ENCODE measurements around the gene TOR1AIP2.

TOR1AIP2 gene

DNA sequence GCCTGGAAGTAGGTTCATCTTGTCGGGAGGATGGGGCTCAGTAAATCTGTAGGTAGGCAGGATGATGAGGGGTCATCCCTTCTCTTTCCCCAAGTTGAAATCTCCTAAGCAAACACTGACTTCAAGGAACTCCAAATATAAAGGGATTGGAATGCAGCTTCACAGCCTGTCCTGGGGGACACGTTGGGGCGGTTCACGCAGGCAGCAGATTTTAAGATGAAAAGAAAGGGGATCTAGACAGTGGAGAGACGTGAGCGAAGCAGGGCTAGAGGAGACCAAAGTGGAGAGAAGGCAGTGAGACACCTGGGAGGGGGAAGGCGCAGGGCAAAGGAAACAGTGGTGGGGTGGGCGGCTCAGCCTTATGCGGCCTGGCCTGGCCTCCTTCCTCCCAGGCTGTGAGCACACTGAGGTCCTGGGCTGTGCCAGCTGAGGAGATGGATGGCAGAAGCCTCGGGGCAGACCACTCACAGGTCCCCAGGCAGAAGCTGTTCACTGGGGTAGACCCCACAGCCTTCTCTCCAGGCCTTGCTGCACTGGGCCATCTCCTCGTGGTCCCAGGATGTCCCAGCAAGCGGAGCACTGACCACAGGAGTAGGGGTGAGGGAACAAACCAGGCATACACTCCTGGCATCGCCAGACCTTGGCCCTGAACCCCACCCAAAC is 51.7 kb downstream of the TOR1AIP2 start:
- DNase-seq (ENCODE audit: low read depth in 2 of 3, low spot score in 1 of 3), result no peak

DNA sequence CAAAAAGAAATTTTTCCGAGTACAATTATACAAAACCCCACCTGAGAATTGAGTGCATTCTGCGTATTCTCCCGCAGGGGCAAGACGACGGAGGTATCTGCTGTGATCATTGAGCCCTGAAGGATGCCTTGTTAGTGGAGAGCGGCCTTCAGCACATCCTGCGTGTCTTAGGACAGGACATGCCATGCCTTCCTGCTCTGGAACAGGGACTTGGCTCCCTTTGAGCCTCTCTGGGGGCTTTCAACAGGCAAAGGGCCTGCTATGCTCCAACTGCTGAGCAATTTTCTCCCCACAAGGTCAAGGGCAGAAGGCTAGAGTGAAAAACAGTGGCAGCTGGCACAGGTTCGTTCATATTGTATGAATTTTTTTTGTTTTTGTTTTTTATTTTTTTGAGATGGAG is 52.4 kb downstream of the TOR1AIP2 start:
- no peak for DNase-seq (ENCODE audit: low read depth in 2 of 3, low spot score in 1 of 3)

DNA sequence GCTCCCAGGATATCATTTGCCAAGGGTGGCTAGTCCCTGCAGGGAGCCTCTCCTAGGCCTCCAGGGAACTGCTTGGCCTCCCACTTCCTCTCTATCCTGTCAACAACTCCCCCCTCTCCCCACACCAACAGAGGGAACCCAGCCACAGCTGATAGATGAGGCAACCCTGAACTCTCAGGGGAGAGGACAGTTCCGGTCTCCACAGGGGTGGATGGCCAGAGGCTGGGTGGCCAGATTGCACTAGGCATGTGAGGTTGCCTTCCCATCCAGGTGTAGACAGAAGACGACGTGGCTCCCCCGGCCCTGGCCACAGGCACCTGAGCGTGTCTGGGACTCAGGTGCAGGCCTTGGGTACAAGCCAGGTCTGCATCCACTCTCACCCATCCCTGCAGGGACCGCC is 53.3 kb downstream of the TOR1AIP2 start:
- no peak for DNase-seq (ENCODE audit: low read depth in 2 of 3, low spot score in 1 of 3)

DNA sequence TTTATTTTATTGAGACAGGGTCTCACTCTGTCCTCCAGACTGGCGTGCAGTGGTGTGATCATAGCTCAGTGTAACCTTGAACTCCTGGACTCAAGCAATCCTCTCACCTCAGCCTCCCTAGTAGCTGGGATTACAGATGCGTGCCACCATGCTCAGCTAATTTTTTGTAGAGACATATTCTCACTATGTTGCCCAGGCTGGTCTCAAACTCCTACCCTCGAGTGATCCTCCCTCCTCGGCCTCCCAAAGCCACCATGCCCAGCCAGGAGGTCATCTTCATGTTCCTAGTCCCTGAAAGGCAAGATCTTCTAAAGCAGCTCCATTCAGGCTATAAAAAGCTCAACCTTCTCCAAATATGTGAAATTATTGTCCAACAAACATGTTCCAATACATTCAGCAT is 53.9 kb downstream of the TOR1AIP2 start:
- DNase-seq (ENCODE audit: low read depth in 2 of 3, low spot score in 1 of 3), result no peak

DNA sequence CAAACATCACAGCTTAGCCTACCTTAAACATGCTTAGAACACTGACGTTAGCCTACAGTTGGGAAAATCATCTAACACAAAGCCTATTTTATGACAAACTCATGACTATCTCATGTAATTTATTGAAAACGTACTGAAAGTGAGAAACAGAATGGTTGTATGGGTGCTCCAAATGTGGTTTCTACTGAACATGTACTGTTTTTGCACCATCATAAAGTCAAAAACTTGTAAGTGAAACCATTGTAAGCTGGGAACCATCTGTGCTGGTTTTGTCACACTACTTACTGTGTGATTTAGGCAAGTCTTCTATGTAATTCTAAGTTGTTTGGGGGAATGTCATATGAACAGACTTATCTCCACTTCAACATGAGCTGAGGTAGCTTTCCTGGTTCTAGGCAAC is 55.5 kb downstream of the TOR1AIP2 start:
- DNase-seq (ENCODE audit: low read depth in 2 of 3, low spot score in 1 of 3), result no peak

DNA sequence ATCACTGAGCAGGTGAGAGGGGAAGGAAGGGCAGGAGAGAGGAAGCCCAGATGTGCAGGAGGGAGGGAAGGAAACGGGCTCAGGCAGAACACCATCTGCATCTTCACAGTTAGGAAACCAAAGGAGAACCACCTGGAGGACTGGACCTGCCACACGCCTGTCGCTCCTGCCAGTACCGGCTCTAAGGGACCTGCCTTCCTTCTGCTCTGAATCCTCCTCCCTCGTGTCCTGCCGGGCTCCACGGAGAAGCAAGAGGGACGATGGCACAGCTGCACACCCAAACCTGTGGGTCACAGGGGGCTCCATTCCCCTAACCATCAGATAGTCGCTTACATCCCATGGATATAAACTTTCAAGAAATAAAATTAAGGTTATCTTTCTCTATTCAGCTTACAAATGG is 56.1 kb downstream of the TOR1AIP2 start:
- DNase-seq (ENCODE audit: low read depth in 2 of 3, low spot score in 1 of 3), result no peak

DNA sequence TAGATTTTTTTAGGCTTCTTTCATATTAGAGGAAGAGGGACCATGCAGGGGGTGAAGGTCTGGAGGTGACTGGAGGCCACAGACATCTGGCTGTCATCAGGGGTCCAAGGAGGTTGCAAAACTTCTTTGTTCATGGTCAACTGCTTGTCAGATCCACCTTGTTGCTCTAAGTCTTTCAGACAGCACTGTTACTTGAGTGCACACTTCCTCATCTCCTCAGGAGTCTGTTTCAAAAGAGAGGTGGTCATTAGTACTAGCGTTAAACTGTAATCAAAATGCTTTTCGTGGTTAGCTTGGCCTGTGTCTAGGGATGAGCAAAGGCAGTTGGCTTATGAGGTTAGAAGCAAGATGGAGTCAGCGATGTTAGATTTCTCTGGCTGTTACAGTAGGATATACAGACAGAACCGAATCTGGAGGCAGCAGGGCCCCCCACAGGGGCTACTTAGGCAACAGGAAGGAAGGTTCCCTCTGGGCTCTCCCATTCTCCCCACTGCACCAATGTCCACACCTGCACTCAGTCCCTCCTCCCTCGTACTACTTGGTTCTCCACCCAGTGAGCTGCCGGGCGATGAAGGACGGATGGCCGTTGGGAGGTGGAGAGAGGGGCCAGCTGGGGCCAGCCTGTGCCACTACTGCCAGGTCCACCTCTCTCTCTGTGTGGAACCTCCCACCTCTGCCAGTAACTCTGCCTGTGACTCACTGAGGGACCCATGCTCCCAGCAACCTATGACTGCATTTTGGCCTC is 57.2 kb downstream of the TOR1AIP2 start:
- no peak for DNase-seq (ENCODE audit: low read depth in 2 of 3, low spot score in 1 of 3)

DNA sequence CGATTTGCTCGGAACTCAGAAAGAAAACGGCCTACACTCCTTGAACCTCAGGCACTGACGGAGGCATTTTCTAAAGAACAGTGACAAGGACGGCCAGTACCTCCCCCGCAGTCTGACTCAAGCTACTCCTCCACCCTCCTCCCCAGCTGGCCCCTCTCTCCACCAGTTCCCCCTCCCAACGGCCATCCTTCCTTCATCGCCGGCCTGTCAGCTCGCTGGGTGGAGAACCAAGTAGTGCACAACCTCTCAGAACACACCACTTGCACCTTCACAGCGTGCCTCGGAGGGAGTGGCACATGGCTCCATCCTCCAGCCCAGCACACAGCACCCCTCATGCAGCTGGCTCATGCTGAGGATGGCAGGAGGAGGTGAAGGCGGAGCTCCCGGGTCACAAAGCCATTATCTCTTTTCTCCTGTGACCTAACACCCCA is 58.8 kb downstream of the TOR1AIP2 start:
- no peak for DNase-seq (ENCODE audit: low read depth in 2 of 3, low spot score in 1 of 3)

DNA sequence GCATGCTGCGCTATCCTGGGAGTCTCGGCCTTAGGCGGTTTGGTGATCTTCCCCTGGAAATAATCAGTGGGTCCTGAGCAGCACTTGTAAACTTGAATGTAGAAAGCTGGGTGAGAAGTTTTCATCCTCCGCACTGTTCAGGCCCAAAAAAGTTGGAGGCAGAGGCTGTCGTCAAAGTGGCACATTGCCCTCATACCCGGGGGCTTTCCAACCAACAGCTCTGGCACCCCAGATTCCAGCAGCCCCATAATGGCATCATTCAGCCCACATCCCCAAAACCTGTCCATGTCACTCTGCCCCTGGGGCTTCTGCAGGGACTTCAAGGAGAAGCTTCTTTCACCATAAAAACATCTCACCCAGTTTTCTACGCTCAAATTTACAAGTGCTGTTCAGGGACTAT is 59.3 kb downstream of the TOR1AIP2 start:
- no peak for DNase-seq (ENCODE audit: low read depth in 2 of 3, low spot score in 1 of 3)

DNA sequence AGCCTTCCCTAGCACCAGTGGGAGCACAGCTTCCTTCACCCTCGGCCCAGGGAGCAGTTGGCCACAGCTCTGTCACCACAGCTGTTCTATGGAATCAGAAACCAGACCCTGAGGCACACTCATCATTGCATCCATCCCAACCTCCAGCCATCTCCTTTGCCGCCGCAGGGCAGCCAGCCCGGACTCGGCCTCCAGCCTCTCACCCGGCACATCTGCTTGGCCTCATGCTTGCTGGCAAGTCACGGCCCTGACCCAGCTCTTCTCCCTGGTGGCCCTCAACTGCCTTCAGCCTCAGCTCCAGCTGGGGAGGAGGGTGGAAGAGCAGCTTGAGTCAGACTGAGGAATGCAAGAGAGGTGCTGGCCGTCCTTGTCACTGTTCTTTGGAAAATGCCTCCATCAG is 59.8 kb downstream of the TOR1AIP2 start:
- DNase-seq (ENCODE audit: low read depth in 2 of 3, low spot score in 1 of 3), result no peak

DNA sequence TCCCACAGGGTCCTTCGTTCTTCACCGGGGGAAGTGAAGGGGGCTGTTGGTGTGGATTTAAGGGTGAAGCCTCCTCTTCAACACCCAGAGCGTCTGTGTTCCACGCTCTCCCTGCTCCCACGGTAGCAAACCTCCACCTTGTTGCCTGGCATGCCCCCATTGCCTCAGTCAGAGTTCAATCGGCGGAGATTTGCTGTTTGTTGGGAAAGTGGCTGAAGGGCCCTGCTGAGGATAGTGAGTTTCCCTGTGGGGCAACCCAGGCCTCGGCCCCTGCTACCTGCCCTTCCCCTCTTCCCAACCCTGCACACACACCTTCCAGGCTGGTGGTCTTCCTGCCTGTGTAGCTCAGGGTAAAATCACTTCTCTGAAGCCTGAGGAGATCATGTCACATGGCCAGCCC is 60.5 kb downstream of the TOR1AIP2 start:
- DNase-seq (ENCODE audit: low read depth in 2 of 3, low spot score in 1 of 3), result no peak

DNA sequence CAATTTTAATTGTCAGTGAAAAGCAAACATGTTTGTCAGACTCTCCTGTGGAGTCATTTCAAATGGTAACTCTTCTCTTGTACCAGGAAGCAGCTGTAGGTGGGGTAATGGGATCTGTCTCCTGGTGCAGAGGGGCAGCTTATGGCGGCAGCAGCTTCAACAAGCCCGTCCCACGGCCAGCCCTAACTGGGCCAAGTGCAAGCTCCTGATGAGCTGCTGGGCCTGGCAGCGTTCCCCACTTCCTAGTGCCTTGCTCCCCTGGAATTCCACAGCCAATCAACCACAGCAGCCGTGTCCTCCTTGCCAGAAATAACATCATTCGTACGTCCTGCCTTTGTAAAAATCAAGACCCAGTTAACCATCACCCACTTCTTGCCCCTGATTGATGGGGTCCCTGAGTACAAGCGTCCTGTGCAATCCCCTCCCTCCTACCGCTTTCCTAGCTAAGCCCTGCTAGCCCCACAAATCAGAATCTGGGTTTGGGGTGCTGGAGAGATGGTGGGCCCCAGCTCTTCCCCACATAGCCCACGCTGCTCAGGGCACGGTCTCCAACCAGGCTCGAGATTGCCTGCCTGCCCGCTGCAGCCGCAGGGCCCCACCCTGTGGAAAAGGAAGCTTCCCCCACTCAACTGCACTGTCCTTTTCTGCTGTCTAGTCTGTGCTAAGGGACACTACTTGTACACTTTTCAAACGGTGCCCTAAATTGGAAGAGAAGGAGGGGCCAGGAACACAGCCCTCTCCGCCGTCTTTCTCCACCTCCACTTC is 61.2 kb downstream of the TOR1AIP2 start:
- DNase-seq (ENCODE audit: low read depth in 2 of 3, low spot score in 1 of 3), result no peak

DNA sequence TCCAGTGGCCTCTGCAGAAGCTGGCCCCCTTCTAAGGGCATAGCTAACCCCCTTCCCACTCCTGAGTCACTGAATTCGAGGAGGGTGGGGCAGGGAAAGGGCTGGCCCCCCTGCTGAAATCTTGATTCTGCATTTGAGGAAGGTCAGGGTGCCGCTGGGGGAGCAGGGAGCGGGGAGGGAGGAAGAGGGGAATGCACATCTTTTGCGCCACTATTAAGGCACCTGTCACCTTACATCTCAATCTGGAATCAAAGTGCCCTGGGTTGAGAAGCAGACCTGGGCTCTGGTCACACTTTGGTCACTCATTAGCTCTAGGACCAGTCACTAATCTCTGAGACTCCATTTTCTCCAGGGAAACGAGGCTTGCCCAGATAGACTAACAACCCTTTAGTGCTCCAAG is 62.0 kb downstream of the TOR1AIP2 start:
- no peak for DNase-seq (ENCODE audit: low read depth in 2 of 3, low spot score in 1 of 3)

DNA sequence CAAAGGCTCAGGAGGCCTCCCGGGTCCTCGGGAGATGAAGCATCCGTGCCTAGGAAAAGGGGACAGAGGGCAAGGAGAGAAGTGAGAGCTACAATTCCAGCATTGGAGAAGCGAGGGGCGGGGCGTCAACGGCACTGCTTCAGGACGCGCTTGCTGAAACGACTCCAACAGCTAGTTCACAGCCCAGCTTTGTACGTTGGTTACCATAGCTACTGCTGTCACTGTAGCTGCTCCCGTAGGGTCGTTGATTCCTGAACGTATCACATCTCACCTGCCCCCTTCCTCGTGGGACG is 63.1 kb downstream of the TOR1AIP2 start:
- no peak for DNase-seq (ENCODE audit: low read depth in 2 of 3, low spot score in 1 of 3)

DNA sequence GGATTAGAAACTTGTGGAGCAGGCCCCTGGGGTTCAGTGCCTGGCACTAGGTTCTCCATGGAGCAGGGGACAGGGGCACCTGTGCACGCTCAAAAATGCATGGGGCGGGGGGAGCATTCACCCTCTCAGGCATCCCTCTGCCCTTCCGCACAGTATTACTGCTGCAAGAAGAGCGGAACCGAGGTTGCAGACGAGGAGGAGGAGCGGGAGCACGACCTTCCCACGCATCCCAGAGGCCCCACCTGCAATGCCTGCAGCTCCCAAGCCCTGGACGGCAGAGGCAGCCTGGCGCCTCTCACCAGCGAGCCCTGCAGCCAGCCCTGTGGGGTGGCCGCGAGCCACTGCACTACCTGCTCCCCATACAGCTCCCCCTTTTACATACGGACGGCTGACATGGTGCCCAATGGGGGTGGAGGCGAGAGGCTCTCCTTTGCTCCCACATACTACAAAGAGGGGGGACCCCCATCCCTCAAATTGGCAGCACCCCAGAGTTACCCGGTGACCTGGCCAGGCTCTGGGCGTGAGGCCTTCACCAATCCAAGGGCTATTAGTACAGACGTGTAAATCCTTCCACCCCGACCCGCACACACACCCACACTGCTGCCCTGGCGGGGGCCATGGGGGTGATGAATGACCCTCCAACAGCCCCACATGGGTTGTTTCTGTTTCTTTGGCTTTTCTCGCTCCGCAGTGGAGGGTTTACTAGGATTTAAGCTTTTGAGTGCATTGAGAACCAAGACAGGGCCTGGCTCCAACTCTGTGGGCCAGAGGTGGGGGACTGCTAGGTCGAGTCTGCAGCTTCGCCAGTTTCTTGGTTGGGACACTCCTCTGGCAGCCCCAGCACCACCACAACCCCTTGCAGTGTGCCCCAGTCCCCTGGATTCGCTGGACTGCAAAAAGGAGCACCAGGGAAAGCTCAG is 63.7 kb downstream of the TOR1AIP2 start:
- DNase-seq (ENCODE audit: low read depth in 2 of 3, low spot score in 1 of 3), result no peak

DNA sequence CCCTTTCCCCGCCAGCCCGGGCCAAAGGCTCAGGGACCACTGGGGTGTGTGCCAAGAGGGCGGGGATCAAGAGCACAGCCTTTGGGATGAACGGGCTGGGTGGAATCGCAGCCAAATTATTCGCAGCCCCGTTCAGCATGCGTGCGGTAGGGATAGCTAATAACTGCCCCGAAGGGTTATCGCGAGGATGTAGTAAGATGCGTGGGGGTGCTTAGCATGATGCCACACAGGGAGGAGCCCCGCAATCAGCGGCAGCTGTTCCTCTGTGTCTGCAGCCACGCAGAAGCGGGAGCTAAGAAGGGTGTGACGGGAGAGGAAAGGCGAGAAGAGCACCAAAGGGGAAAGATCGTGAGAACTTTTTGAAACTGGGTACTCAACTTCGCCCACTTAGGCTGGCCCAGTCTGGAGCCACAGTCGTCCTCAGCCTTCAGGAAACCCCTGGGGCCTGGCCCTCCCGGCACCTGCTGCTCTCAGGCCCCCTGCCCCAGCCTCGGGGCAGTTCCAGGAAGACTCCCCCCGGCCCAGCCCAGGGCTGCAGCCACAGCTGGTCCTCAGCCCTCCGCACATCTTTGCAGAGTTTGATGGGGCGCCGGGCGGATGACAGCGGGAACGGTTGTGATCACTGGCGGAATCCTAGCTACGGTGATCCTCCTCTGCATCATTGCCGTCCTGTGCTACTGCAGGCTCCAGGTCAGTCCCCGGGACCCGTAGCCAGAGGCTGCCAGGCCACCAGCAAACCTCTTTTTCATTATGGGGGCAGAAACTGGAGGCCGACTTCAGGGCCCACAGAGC is 64.9 kb downstream of the TOR1AIP2 start:
- DNase-seq (ENCODE audit: low read depth in 2 of 3, low spot score in 1 of 3), result no peak

DNA sequence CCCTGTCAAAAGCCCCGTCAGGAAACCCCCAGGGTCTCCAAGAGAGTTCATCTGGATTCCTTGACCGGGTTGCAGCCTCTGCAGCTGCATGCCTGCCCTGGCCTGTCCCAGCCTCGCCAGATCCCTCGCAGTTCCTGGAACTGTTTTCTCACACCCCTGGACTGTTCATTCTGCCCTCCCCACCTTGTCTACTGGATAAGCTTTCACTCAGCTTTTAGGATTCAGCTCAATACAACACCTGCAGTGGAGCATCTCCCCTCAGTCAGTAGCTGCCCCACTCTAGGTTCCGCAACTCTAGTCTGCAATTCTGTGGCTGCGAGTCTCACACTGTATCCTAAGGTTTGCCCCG is 67.3 kb downstream of the TOR1AIP2 start:
- no peak for DNase-seq (ENCODE audit: low read depth in 2 of 3, low spot score in 1 of 3)

DNA sequence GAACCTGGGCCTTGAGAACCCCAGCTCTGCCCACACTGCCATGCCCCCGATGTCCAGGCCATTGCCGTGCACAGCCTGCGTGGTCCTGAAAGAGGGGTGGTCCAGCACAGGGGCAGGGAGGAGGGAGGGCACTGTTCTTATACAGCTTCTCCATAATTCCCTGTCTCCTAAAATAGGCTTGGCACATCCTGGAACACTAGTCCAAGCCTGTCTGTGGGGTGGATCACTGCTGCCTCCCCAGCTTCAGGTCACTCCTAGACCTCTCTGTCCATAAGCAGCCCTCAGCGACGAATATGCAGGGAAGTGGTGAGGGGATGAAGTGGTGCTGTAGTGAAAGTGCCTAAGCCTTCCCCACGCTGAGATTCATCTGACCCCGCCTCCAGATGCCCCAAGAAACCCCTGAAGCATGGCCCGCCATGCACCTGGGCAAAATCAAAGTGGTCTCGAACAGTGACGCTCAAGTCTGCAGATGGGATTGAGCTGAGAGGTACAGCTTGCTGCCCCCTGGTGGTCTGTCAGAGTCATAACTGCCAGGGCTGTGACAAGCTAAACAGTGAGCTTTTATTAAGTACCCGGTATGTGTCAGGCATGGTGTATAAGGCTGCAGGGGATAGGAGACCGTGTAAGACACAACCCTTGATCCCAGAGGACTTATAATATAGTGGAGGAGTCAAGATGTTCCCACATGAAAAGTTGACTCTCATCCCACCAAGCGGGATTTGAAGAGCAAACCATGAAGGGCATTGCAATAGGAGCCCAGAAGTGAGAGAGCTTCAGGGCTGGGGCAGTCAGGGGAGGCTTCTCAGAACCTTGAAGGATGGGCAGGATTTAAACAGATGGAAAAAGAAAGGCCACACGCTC is 67.9 kb downstream of the TOR1AIP2 start:
- peak; percentile 31 to 53 (median 53) for DNase-seq (ENCODE audit: low read depth in 2 of 3, low spot score in 1 of 3)

DNA sequence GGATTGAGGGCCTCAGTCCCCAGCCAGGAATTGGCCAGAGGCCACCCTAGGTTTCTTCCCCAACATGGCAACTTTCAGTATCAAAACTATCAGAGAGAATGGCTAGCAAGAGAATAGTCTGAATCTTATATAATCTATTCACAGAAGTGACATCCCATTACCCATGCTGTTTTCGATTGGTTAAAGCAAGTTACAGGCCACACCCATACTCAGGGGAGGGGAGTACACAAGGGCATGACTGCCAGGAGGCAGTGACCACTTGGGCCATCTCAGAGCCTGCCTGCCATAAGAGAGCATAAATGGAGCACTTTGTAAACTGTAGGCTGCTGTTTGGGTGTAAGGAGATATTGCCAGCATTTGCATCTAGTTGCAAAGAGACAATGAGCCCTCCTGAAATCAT is 69.1 kb downstream of the TOR1AIP2 start:
- DNase-seq (ENCODE audit: low read depth in 2 of 3, low spot score in 1 of 3), result no peak
